Omental fat pad (tissue), 4 donors: Measurements from ENCODE around the gene SRP72. TPM values are rescaled to one million over a fixed set of nuclear protein-coding genes. Genes with fewer than 3 reads are reported as not detected.

Experiments used
- ATAC-seq: fragments of 150-250 bp; one replicate; pipeline ENCODE4 v1.9.1; 2016; ENCODE audit warnings: mild to moderate bottlenecking, moderate library complexity; ENCODE audit not compliant: low FRiP score
- DNase-seq: peaks from one replicate; pipeline ENCODE4 v3.0.0-alpha.2; 2019; ENCODE audit warnings: low spot score
- CTCF ChIP-seq, 3 donors: fragments of 450-650 bp; IDR thresholded peaks; one replicate each; pipeline ENCODE4 v1.5.1; 2016 to 2017; ENCODE audit warnings: antibody characterized with exemption in 3 of 3, mild to moderate bottlenecking in 3 of 3, moderate library complexity in 2 of 3
- total RNA-seq, 4 donors: library from RNA; depleted of rRNA; stranded (reverse); fragments of >200 nt; gene quantifications; one replicate each; pipeline ENCODE4 v1.1.0, GENCODE V29; 2016

Gene SRP72
- total RNA-seq, 4 donors from 2014 or later = 54.2 to 91.6 (median 63.6) TPM

GRCh38 chr4:56540826-56541225 lies 73.4 kb downstream of the SRP72 start:
- ATAC-seq (no peak), DNase-seq (no peak)
- no peak for TF ChIP-seq CTCF (IDR thresholded peaks at IDR 0.05)

GRCh38 chr4:56544573-56545131 lies 77.2 kb downstream of the SRP72 start:
- peak; percentile 100 for ATAC-seq
- TF ChIP-seq CTCF (IDR thresholded peaks at IDR 0.05) = peak in 2 of 3 donors; percentile 40 to 84
- peak; percentile 74 for DNase-seq

GRCh38 chr4:56550642-56551041 lies 83.2 kb downstream of the SRP72 start:
- no peak for DNase-seq
- TF ChIP-seq CTCF (IDR thresholded peaks at IDR 0.05) = no peak
- no peak for ATAC-seq

GRCh38 chr4:56551516-56551915 lies 84.1 kb downstream of the SRP72 start:
- no peak for ATAC-seq

GRCh38 chr4:56552273-56552672 lies 84.9 kb downstream of the SRP72 start:
- TF ChIP-seq CTCF (IDR thresholded peaks at IDR 0.05) = no peak
- DNase-seq = no peak
- no peak for ATAC-seq

More at GRCh38 chr4:56551516-56551915, 84.1 kb downstream of the SRP72 start:
- no peak for DNase-seq
- TF ChIP-seq CTCF (IDR thresholded peaks at IDR 0.05) = no peak

Other genes starting within 250 kb of the SRP72 start
- gene AASDH, start 80.1 kb upstream of the SRP72 start, total RNA-seq = 10 to 100 TPM in 1 of 4 donors, 1 to 10 TPM in 3; 6.7 to 12.5 (median 7.8) TPM
- gene PPAT, start 32.0 kb upstream of the SRP72 start, total RNA-seq = 10 to 100 TPM in 1 of 4 donors, 1 to 10 TPM in 3; 2.8 to 22.1 (median 5.5) TPM
- gene PAICS, start 31.4 kb upstream of the SRP72 start, total RNA-seq = 10 to 100 TPM; 23.2 to 59.1 (median 29.0) TPM
- gene ARL9, start 38.2 kb downstream of the SRP72 start, total RNA-seq = under 1 TPM in 2 of 4 donors, not detected in 2; 0.12 to 0.19 TPM
- 1 to 10 TPM; 2.4 to 6.8 (median 4.1) TPM for gene HOPX, start 213.7 kb downstream of the SRP72 start, total RNA-seq